Lower leg skin (tissue), 4 donors: ENCODE results near the gene SHANK3. TPM values are rescaled to one million over a fixed set of nuclear protein-coding genes. Genes with fewer than 3 reads are reported as not detected.

Experiments
- DNase-seq, 2 donors: peaks; one replicate each; pipeline ENCODE4 v3.0.0-alpha.2; 2019; ENCODE audit warnings: low spot score in 2 of 2
- H3K4me3 ChIP-seq: fragments of 200-600 bp; sonication (generic); 2 replicates; pipeline ENCODE4 v1.5.1; 2017; ENCODE audit warnings: mild to moderate bottlenecking, low read depth; ENCODE audit not compliant: poor library complexity, severe bottlenecking
- POLR2A ChIP-seq, 2 donors: fragments of 450-650 bp; IDR thresholded peaks; one replicate each; pipeline ENCODE4 v1.6.1; 2016 to 2017; ENCODE audit warnings: antibody characterized with exemption in 2 of 2, mild to moderate bottlenecking in 1 of 2, moderate library complexity in 1 of 2
- WGBS, 2 donors: methylation state at CpG; one replicate each; pipeline ENCODE4 v1.1.5; 2018; 5-methylcytosine and 5-hydroxymethylcytosine counted together
- intact Hi-C: fragments of 100-400 bp; cut with DNase I; formaldehyde crosslinking; loops from one replicate; pipeline ENCODE4 v1.15.0; 2023; ENCODE audit warnings: low total_unique reads
- total RNA-seq, 4 donors: library from RNA; depleted of rRNA; stranded (reverse); fragments of >200 nt; gene quantifications; one replicate each; pipeline ENCODE4 v1.1.0, GENCODE V29; 2016
- TF ChIP-seq, protein P1 (sequence below), 3 donors: fragments of 450-650 bp; IDR thresholded peaks; one replicate each; pipeline ENCODE4 v1.5.1; 2016; ENCODE audit warnings: antibody characterized with exemption in 3 of 3, mild to moderate bottlenecking in 3 of 3, moderate library complexity in 2 of 3

Gene SHANK3
- total RNA-seq, 4 donors from 2014 or later, result 4.0 to 8.9 (median 6.8) TPM

DNA sequence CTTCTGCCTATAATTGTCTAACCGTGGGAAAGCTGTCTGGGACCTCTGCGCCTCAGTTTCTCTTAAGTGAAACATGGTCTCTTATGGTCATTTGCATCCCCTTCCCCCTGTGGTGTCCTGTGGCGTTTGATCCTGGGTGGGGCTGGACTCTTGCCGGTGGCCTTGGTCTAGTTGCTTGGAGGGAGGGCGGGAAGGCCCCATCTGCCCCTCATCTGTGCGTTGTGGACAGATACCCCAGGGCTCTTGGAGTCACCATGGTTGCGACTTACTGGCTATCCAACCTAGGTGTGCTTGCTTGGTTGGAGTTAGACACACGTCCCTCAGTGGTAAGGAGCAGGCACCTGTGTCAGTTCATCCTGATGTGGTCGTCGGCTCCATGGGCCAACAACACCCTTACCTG, 15.2 kb downstream of the SHANK3 start:
- WGBS, 2 donors, result 94 to 97% methylated on average over 9 to 10 of the region's 10 CpGs
- H3K4me3 ChIP-seq, result no peak overlapping the region
- intact Hi-C loops, result no loop called here
- DNase-seq, result peak in 1 of 2 donors; percentile 82
- TF ChIP-seq, protein P1, sequence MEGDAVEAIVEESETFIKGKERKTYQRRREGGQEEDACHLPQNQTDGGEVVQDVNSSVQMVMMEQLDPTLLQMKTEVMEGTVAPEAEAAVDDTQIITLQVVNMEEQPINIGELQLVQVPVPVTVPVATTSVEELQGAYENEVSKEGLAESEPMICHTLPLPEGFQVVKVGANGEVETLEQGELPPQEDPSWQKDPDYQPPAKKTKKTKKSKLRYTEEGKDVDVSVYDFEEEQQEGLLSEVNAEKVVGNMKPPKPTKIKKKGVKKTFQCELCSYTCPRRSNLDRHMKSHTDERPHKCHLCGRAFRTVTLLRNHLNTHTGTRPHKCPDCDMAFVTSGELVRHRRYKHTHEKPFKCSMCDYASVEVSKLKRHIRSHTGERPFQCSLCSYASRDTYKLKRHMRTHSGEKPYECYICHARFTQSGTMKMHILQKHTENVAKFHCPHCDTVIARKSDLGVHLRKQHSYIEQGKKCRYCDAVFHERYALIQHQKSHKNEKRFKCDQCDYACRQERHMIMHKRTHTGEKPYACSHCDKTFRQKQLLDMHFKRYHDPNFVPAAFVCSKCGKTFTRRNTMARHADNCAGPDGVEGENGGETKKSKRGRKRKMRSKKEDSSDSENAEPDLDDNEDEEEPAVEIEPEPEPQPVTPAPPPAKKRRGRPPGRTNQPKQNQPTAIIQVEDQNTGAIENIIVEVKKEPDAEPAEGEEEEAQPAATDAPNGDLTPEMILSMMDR (IDR thresholded peaks at IDR 0.05), result no peak
- TF ChIP-seq POLR2A (IDR thresholded peaks at IDR 0.05), result no peak

DNA sequence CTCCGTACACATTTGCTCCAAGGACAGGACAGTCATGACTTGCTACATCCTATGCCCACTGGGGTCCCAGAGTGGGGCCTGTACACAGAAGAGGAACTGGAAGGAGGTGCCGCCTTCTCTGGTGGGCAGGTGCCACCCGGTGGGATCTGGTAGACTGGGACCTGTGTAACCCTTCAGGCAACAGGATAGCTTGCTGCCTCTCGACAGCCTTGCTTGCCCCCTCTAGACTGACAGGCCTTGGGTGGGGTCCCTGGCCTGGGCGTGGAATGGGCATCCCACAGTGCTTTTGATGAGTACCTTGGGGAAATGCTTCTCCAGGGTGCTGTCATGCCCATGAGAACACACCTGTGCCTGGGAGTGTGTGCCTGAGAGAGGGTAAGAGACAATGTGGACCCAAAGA, 15.8 kb downstream of the SHANK3 start:
- H3K4me3 ChIP-seq, result no peak overlapping the region
- TF ChIP-seq POLR2A (IDR thresholded peaks at IDR 0.05), result no peak
- TF ChIP-seq, protein P1 (IDR thresholded peaks at IDR 0.05), result no peak
- DNase-seq, result peak; percentile 5 to 82
- 85 to 92% methylated on average over 5 of the region's 5 CpGs for WGBS, 2 donors
- intact Hi-C loops, result no loop called here

DNA sequence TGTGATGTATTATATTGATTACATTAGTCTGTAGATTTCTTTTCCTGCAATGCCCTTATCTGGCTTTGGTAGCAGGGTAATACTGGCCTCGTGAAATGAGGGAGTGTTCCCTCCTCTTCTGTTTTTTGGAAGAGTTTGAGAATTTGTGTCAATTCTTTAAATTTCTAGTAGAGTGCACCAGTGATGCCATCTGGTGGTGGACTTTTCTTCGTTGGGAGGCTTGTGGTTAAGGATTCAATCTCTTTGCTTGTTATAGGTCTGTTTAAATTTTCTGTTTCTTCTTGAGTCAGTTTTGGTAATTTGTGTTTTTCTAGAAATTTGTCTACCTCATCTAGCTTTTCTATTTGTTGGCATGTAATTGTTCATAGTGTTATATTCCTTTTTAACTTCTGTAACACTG, 18.9 kb downstream of the SHANK3 start:
- DNase-seq, result no peak
- WGBS, 2 donors, result 33 to 36% methylated on average over 2 of the region's 2 CpGs
- TF ChIP-seq, protein P1 (IDR thresholded peaks at IDR 0.05), result no peak
- no peak for TF ChIP-seq POLR2A (IDR thresholded peaks at IDR 0.05)
- intact Hi-C loops, result no loop called here
- no peak overlapping the region for H3K4me3 ChIP-seq

DNA sequence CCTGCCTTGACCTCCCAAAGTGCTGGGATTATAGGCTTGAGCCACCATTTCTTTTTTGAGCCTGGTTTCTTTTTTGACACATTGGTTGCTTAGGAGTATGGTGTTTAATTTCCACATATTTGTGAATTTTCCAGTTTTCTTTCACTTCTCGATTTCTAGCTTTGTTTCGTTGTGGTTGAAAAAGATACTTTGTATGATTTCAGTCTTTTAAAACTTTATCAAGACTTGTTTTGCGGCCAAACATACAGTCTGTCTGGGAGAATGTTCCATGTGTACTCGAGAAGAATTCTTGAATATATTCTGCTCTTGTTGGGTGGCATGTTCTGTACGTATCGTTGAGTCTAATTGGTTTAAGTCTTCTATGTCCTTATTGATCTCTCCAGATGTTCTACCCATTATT, 20.8 kb downstream of the SHANK3 start:
- TF ChIP-seq, protein P1 (IDR thresholded peaks at IDR 0.05), result no peak
- no peak for TF ChIP-seq POLR2A (IDR thresholded peaks at IDR 0.05)
- no peak for DNase-seq
- H3K4me3 ChIP-seq, result no peak overlapping the region
- intact Hi-C loops, result no loop called here
- WGBS, 2 donors, result 84 to 85% methylated on average over 6 of the region's 6 CpGs

DNA sequence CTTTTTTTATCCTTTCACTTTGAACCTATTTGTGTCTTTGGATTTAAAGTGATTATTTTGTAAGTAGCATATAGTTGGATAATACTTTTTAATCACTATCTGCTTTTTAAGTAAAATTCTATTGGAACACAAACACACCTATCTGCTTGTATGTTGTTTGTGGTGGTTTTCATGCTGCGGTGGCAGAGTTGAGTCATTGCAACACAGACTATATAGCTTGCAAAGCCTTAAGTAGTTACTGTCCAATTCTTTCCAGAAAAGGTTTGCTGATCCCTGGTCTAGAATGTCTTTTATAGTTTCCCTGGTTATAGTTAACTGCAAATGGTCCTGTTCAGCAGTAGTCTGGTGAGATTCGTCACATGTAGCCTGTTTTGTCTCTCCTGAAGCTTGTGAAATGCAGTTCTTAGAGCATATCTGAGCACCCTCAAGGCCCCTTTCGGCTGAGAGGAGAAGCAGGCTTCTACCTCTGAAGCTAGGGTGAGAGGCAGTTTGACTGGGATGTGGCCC, 21.5 kb downstream of the SHANK3 start:
- intact Hi-C loops, result no loop called here
- TF ChIP-seq, protein P1 (IDR thresholded peaks at IDR 0.05), result no peak
- TF ChIP-seq POLR2A (IDR thresholded peaks at IDR 0.05), result no peak
- H3K4me3 ChIP-seq, result no peak overlapping the region
- no peak for DNase-seq
- 74 to 75% methylated on average over 3 of the region's 3 CpGs for WGBS, 2 donors

DNA sequence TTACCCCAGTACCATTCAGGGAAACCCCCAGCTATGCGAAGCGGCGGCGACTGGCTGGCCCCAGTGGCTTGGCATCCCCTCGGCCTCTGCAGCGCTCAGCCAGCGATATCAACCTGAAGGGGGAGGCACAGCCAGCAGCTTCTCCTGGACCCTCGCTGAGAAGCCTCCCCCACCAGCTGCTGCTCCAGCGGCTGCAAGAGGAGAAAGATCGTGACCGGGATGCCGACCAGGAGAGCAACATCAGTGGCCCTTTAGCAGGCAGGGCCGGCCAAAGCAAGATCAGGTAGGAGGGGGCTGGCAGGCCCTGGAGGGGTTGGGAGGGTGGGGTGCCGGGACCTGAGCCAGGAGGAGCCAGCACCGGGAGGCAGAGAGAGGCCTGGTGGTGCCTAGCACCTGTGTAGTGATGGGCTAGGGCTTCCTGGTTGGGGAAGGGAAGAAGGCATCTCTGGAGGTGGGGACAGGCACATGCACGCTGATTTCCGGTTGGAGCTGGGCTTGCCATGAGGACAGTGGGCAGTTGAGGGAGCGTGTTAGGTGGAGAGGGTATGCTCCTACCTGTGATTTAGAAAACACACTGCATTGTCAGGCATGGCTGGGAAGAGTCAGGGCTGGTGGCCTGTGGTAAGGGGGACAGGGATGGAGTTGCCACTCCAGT, 22.3 kb downstream of the SHANK3 start:
- H3K4me3 ChIP-seq, result no peak overlapping the region
- intact Hi-C loops, result no loop called here
- TF ChIP-seq, protein P1 (IDR thresholded peaks at IDR 0.05), result no peak
- no peak for TF ChIP-seq POLR2A (IDR thresholded peaks at IDR 0.05)
- WGBS, 2 donors, result 78 to 84% methylated on average over 16 to 18 of the region's 18 CpGs
- DNase-seq, result peak in 1 of 2 donors; percentile 83
